Activated CD4-positive, alpha-beta T cell treated with anti-CD3 and anti-CD28 coated beads, Interleukin-10, Interleukin-2, amounts not matched to agents 100 ng/mL and 50 ng/mL, durations not matched to agents 16 hours and 8 hours (primary cell): ENCODE measurements around the gene ABCG2.

Source experiments
- DNase-seq: peaks from one replicate; pipeline ENCODE4 v3.0.0-alpha.2; 2020

ABCG2 gene

GRCh38 chr4:88158489-88159228, at the start of gene ABCG2:
ABCG2 (minus strand) TSS chr4:88158639; CDS start chr4:88139995, 18,644 bp downstream.
- DNase-seq, result peak; percentile 59

DNA sequence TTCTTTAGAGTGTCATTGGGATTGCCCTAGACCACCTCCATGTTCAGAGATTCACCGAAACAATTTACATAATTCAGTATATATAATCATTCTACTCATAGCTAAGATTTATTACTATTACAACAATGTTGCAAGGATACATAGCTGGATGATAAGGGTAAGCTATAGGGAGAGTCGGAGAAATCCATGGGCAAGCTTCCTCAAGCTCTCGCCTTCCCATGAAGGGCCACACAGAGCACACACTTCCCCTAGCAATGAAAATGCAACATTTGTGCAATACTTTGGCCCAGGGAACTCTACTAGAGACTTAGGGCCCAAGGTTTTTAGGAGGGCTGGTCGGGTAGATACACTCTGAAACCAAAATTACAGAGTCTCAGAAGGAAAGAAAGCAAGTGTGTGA, 49.7 kb upstream of the ABCG2 start:
- DNase-seq, result no peak

DNA sequence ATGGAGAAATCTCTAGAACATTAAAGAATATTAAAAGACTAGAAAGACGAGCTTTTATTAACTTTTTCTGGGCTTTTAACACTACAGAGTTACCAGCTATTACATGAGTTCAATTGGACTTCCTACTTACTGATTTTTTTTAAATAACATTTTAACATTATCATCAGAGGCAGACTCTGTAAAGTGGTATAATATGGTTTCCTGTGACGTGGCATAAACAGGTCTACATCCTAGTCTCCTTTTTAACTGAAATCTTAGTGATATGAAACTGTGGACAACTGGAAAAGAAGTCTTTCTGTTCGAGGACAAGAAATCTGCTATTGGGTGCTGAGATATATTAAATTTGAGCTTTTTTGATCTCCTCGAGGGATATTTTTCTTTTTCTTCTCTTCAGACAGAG, 48.7 kb upstream of the ABCG2 start:
- no peak for DNase-seq

- DNase-seq, result no peak
These were observed 46.4 kb upstream of the ABCG2 start for GRCh38 chr4:88204882-88205281.

- no peak for DNase-seq
These were observed 44.0 kb upstream of the ABCG2 start for GRCh38 chr4:88202443-88202842.

DNA sequence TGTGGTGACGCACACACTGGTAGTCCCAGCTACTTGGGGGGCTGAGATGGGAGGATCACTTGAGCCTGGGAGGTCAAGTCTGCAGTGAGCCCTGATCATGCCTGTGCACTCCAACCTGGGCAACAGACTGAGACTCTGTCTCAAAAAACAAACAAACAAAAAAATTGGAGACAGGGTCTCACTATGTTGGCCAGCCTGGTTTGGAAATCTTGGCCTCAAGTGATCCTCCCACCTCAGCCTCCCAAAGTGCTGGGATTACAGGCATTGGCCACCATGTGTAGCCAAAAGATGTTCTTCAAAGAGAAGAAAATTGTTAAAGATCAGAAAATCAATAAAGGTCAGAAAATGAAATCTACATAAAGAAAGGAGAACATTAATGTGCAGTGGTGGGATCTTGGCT, 41.7 kb upstream of the ABCG2 start:
- DNase-seq, result no peak

GRCh38 chr4:88196523-88197185, 38.2 kb upstream of the ABCG2 start:
- peak; percentile 15 for DNase-seq

DNA sequence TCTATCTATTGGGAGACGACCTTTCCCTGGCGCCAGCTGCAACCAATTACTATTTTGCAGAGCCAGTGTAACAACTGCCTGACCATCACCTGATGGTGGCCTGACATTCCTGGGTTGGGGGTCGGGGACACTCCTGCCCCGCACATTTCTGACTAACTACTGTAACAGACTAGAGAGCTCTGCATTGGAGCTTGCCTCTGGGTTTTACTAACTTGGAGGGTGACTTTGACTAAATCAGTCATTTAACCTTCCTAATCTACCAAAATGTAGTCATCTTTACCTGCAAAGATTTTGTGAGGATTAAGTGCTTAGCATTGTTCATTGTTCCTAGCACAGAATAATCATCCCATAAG, 37.5 kb upstream of the ABCG2 start:
- DNase-seq, result peak; percentile 16

DNA sequence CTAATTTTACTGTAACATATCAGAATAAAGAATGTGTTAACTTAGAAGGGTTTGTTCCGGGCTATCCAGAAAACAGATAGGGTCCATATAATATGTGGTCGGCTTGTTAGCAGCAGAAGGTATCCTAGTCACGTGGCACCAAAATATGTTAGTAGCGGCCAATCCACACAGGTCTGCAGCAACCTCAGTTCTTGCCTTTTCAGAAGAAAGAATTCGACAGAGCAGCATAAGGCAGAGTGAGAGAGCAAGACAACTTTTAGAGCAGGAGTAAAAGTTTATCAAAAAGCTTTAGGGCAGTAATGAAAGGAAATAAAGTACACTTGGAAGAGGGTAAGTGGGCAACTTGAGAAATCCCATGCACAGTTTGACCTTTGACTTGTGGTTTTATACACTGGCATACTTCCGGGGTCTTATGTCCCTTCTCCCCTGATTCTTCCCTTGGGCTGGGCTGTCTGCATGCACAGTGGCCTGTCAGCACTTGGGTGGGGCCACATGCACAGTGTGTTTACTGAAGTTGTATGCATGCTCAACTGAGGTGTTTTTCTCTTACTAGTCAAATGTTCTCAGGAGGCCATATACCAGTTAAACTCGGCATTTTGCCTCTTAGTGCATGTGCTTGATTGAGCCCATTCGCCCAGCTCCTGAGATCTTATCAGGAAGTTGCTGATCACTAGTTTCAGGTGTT, 37.0 kb upstream of the ABCG2 start:
- DNase-seq, result no peak

GRCh38 chr4:88191404-88191803, 33.0 kb upstream of the ABCG2 start:
- no peak for DNase-seq

DNA sequence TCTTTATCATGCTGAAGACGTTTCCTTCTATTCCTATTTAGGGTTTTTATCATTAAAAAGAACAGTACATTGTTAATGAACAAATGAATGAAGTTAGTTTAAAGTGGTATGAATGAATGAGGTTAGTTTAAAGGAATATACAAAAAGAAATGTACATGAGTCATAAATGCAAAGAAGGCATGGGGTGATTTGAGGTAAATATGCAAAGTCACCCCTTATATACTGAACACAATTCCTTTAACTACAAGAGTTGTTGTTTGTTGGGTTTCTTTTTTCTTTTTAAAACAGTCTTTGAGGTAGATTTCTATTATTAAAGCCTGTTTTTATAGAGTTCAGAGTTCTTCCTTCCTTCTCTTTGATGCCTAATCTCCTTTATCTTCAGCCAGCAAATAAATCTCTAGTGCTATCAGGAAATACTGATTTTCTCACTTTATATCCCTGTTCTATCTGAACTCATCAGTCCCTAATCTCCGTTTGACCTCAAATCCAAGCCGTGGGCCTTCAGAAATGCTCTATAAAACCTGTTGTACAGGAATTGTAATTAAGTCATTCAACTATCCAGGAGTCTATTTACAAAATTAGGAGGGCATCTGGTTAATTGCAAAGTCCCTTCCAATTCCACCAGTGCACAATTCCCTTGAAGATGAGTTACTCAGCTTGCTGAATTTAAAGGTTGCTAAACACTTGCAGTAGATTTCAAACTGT, 31.6 kb upstream of the ABCG2 start:
- no peak for DNase-seq

- no peak for DNase-seq
These were observed 30.9 kb upstream of the ABCG2 start for GRCh38 chr4:88189418-88189738.

GRCh38 chr4:88188738-88189417, 30.4 kb upstream of the ABCG2 start:
- peak; percentile 49 for DNase-seq

DNA sequence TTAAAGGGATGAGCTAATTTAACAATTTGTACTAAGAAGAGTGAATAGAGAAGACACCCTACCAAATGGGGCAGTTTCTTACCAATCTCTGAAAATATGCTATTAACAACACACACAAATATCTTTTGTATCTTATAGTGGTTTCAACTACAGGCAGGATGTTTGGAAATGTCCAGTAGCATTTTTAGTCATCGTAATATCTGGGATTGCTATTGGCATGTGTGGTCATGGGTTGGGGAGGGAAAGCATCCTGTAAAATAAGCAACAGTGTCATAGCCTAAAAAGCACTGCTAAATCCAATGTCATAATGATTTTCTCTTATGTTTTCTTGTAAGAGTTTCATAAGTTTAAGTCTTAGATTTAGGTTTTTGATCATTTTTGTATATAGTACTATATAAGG, 29.3 kb upstream of the ABCG2 start:
- DNase-seq, result no peak

DNA sequence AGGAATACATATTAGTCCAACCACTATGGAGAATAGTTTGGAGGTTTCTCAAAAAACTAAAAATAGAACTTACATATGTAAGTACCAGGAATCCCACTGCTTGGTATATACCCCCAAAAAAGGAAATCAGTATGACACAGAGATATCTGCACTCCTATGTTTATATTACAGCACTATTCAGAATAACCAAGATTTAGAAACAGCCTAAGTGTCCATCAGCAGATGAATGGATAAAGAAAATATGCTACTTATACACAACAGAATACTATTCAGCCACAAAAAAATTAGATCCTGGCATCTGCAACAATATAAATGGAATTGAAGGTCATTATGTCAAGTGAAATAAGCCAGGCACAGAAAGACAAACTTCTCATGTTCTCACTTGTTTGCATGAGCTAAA, 27.5 kb upstream of the ABCG2 start:
- DNase-seq, result no peak

- no peak for DNase-seq
These were observed 20.8 kb upstream of the ABCG2 start for GRCh38 chr4:88179261-88179660.

DNA sequence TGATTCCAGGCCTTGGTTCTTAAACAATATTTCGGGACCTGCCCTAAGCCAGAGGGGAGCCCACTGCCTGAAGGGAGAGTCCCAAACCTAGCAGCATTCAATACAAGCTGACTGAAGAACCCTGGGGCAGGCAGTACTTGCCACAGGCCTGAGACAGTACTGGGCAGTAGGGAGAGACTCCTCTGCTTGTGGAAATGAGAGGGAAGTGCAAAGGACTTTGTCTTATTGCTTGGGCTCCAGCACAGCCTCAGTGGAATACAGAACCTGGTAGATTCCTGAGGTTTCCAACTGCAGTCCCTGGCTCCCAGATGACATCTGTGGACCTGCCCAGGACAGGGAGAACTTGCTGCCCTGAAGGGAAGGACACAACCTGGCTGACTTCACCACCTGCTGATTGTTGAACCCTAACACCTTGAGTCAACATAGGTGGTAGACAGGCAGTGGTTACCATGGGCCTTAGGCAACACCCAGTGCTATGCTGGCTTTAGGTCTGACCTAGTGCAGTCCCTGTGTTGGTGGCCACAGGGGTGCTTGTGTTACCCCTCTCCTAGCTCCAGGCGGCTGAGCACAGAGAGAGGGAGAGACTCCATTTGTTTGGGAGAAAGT, 20.3 kb upstream of the ABCG2 start:
- no peak for DNase-seq

GRCh38 chr4:88177983-88178625, 19.7 kb upstream of the ABCG2 start:
- DNase-seq, result no peak

- DNase-seq, result no peak
These were observed 14.5 kb upstream of the ABCG2 start for GRCh38 chr4:88172987-88173386.

DNA sequence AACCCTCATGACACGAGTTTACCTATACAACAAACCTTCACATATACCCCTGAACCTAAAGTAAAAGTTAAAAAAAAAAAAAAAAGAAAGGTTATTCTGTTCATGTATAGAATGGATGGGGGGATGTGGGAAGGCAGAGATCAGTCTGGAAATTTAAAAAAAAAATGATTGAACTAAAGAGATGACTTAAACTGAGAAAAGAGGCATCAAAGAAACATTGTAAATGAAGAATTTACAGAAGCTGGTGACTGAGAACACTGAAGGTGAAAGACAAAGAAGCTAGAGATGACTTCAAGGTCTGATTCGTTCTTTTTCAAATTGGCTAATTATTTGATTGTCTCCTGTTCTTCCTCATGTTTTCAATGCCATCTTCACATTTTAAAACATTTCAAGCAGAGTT, 12.8 kb upstream of the ABCG2 start:
- DNase-seq, result no peak

- DNase-seq, result no peak
These were observed 10.9 kb upstream of the ABCG2 start for GRCh38 chr4:88169298-88169697.

DNA sequence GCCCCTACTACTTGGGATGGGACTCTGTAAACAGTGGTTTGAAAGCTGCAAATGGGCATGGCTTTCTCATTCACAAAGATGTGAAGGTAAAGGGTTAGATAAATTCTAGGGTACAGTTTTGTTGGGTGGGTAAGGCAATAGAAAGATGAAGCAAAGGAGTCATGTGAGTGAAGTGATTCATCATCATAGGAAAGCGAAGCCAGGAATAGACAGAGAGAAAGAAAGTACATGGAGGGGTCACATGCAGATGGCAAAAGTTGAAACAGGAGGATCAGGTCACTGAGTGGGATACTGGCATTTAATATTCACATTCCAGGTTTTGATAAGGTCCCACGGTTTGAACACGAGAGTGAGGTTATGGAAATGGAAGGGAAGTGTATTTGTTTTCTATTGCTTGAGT, 8.2 kb upstream of the ABCG2 start:
- no peak for DNase-seq
